ENCODE measurements around the gene FHIT. TPM values are rescaled to one million over a fixed set of nuclear protein-coding genes. Genes with fewer than 3 reads are reported as not detected.

Gene FHIT
- total RNA-seq, 1 donor from 2014 or later = 29.9 TPM

DNA sequence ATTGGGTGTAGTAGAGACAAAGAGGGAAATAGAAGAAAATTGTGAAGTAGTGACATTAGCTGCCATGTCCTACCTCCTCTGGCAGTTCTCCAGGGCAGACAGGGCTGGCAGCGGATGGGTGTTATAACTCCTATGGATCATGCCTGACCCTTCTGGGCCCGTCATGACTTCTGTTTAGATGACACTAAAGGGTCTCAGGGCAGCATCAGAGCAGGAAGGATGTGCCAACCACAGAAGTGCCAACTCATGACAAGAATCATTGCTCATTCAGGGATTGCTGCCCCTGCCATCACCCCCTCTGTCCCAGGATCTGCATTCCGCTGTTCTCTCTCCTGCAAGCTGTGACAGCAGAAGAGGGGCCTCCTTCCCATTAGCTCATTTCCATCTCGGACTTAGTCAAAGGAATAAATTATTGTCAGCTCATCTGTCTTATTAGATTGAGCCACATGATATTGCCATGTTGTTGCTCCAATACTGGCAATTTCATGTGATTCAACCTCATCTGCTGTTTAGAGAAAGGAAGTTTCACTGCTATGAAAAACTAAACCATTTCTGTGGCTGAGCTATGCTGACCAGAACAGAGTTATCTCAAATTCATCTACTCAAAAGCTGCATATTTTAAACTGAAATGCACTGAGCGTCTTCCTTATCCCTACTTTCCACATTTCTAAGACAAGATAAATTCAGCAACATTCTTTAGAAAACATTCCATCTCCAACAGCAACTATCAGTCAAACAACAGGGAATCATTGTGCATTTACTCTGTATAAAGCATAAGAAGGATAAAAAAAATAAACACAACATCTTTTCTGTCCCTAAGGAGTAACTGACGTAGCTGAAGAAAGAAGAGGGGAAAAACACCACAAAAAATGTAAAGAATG lies 271.6 kb downstream of the FHIT start:
- no peak overlapping the region for H3K4me3 Mint-ChIP-seq (ENCODE audit: low read depth)
- H3K9me3 Mint-ChIP-seq = no peaks in the 10 kb centered on the region
- DNase-seq (ENCODE audit: low spot score) = no peak
- no peak overlapping the region for H3K27ac Mint-ChIP-seq
- intact Hi-C loops (cut with micrococcal nuclease) = no loop called here
- H3K27me3 Mint-ChIP-seq (ENCODE audit: low read depth) = no peaks in the 10 kb centered on the region
- H3K36me3 Mint-ChIP-seq (ENCODE audit: low read depth) = no peaks in the 10 kb centered on the region
- H3K4me1 Mint-ChIP-seq (ENCODE audit: low read depth) = peaks cover 8% of the 10 kb centered on the region

DNA sequence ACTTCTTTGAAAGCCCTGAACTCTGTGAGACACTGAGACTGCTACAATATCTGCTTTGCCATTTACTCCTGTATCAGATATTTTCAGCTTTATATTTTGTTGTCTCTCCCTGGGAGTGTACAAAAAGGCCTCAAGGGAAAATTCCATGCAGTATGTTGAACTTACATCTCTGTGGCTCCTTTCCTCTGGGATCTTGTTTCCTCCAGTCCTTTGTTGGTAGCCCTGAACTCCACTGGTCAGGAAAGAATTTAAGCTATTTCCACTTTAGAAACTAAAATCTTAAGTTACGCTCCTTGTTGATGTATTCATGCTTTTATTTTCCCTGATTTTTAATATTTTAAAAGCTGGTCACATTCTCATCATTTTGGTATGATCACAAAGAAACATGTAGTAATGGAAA lies 277.9 kb downstream of the FHIT start:
- Mint-ChIP-seq H3K27me3 (ENCODE audit: low read depth) (no peaks in the 10 kb centered on the region), H3K9me3 (peaks cover 12% of the 10 kb centered on the region), H3K36me3 (ENCODE audit: low read depth) (no peaks in the 10 kb centered on the region), H3K4me1 (ENCODE audit: low read depth) (no peaks in the 10 kb centered on the region), H3K4me3 (ENCODE audit: low read depth) (no peak overlapping the region), H3K27ac (no peak overlapping the region)
- intact Hi-C loops (cut with micrococcal nuclease) = no loop called here
- DNase-seq (ENCODE audit: low spot score) = no peak

GRCh38 chr3:60972599-60972998 lies 278.7 kb downstream of the FHIT start:
- Mint-ChIP-seq H3K4me1 (ENCODE audit: low read depth) (no peaks in the 10 kb centered on the region), H3K9me3 (peaks cover 12% of the 10 kb centered on the region)

GRCh38 chr3:60970850-60971249 lies 280.4 kb downstream of the FHIT start:
- Mint-ChIP-seq H3K4me3 (ENCODE audit: low read depth) (no peak overlapping the region), H3K9me3 (peaks cover 15% of the 10 kb centered on the region), H3K36me3 (ENCODE audit: low read depth) (no peaks in the 10 kb centered on the region), H3K27me3 (ENCODE audit: low read depth) (no peaks in the 10 kb centered on the region), H3K27ac (no peak overlapping the region), H3K4me1 (ENCODE audit: low read depth) (no peaks in the 10 kb centered on the region)
- intact Hi-C loops (cut with micrococcal nuclease) = no loop called here
- DNase-seq (ENCODE audit: low spot score) = no peak

More at GRCh38 chr3:60972599-60972998, 278.7 kb downstream of the FHIT start:
- Mint-ChIP-seq H3K4me3 (ENCODE audit: low read depth) (no peak overlapping the region), H3K27me3 (ENCODE audit: low read depth) (no peaks in the 10 kb centered on the region), H3K36me3 (ENCODE audit: low read depth) (no peaks in the 10 kb centered on the region), H3K27ac (no peak overlapping the region)
- intact Hi-C loops (cut with micrococcal nuclease) = no loop called here
- no peak for DNase-seq (ENCODE audit: low spot score)

GRCh38 chr3:60967141-60967540 lies 284.1 kb downstream of the FHIT start:
- H3K4me1 Mint-ChIP-seq (ENCODE audit: low read depth) = no peaks in the 10 kb centered on the region
- no peak overlapping the region for H3K4me3 Mint-ChIP-seq (ENCODE audit: low read depth)
- H3K27ac Mint-ChIP-seq = no peak overlapping the region
- H3K36me3 Mint-ChIP-seq (ENCODE audit: low read depth) = no peaks in the 10 kb centered on the region
- H3K9me3 Mint-ChIP-seq = peaks cover 18% of the 10 kb centered on the region
- no peaks in the 10 kb centered on the region for H3K27me3 Mint-ChIP-seq (ENCODE audit: low read depth)
- DNase-seq (ENCODE audit: low spot score) = no peak
- intact Hi-C loops (cut with micrococcal nuclease) = no loop called here

GRCh38 chr3:60957541-60957940 lies 293.7 kb downstream of the FHIT start:
- Mint-ChIP-seq H3K4me1 (ENCODE audit: low read depth) (no peaks in the 10 kb centered on the region), H3K27ac (no peak overlapping the region), H3K27me3 (ENCODE audit: low read depth) (no peaks in the 10 kb centered on the region)

GRCh38 chr3:60956729-60957128 lies 294.5 kb downstream of the FHIT start:
- DNase-seq (ENCODE audit: low spot score) = no peak
- Mint-ChIP-seq H3K9me3 (peaks cover 25% of the 10 kb centered on the region), H3K36me3 (ENCODE audit: low read depth) (no peaks in the 10 kb centered on the region), H3K27ac (no peak overlapping the region), H3K4me3 (ENCODE audit: low read depth) (no peak overlapping the region), H3K27me3 (ENCODE audit: low read depth) (no peaks in the 10 kb centered on the region), H3K4me1 (ENCODE audit: low read depth) (no peaks in the 10 kb centered on the region)
- intact Hi-C loops (cut with micrococcal nuclease) = no loop called here

More at GRCh38 chr3:60957541-60957940, 293.7 kb downstream of the FHIT start:
- DNase-seq (ENCODE audit: low spot score) = no peak
- Mint-ChIP-seq H3K36me3 (ENCODE audit: low read depth) (no peaks in the 10 kb centered on the region), H3K4me3 (ENCODE audit: low read depth) (no peak overlapping the region), H3K9me3 (peaks cover 32% of the 10 kb centered on the region)
- intact Hi-C loops (cut with micrococcal nuclease) = no loop called here

DNA sequence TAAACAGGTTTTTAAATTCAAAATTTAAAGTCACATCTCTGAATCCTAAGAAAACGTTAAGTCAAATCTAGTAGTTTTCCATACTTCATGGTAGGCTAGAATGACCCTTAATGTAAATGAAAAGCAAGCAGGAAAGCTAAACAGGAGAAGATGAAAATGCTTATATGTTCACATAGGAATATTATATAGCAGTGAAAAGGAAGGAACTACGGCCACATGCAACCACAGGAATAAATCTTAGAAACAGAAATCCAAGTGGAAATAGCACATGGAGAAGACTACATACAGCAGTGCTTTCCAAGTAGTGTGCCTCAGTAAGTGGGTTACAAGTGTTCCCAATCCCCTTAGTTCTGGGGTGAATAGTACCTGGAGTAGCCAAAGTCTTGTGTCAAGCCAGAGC lies 296.2 kb downstream of the FHIT start:
- no peak overlapping the region for H3K4me3 Mint-ChIP-seq (ENCODE audit: low read depth)
- no peak for DNase-seq (ENCODE audit: low spot score)
- H3K27ac Mint-ChIP-seq = no peak overlapping the region
- H3K4me1 Mint-ChIP-seq (ENCODE audit: low read depth) = no peaks in the 10 kb centered on the region
- H3K36me3 Mint-ChIP-seq (ENCODE audit: low read depth) = no peaks in the 10 kb centered on the region
- H3K27me3 Mint-ChIP-seq (ENCODE audit: low read depth) = no peaks in the 10 kb centered on the region
- intact Hi-C loops (cut with micrococcal nuclease) = no loop called here
- H3K9me3 Mint-ChIP-seq = peaks cover 18% of the 10 kb centered on the region

GRCh38 chr3:60954048-60954447 lies 297.2 kb downstream of the FHIT start:
- Mint-ChIP-seq H3K4me3 (ENCODE audit: low read depth) (no peak overlapping the region), H3K4me1 (ENCODE audit: low read depth) (no peaks in the 10 kb centered on the region), H3K27me3 (ENCODE audit: low read depth) (no peaks in the 10 kb centered on the region), H3K27ac (no peak overlapping the region), H3K36me3 (ENCODE audit: low read depth) (no peaks in the 10 kb centered on the region), H3K9me3 (peaks cover 14% of the 10 kb centered on the region)
- DNase-seq (ENCODE audit: low spot score) = no peak
- intact Hi-C loops (cut with micrococcal nuclease) = no loop called here

- H3K4me3 Mint-ChIP-seq (ENCODE audit: low read depth) = no peak overlapping the region
- DNase-seq (ENCODE audit: low spot score) = no peak
- no peaks in the 10 kb centered on the region for H3K4me1 Mint-ChIP-seq (ENCODE audit: low read depth)
- no peaks in the 10 kb centered on the region for H3K27me3 Mint-ChIP-seq (ENCODE audit: low read depth)
- H3K27ac Mint-ChIP-seq = no peak overlapping the region
- peaks cover 14% of the 10 kb centered on the region for H3K9me3 Mint-ChIP-seq
- intact Hi-C loops (cut with micrococcal nuclease) = no loop called here
- no peaks in the 10 kb centered on the region for H3K36me3 Mint-ChIP-seq (ENCODE audit: low read depth)
Measured at GRCh38 chr3:60953351-60953750, 297.9 kb downstream of the FHIT start.

GRCh38 chr3:60952055-60952454 lies 299.2 kb downstream of the FHIT start:
- Mint-ChIP-seq H3K27ac (no peak overlapping the region), H3K27me3 (ENCODE audit: low read depth) (no peaks in the 10 kb centered on the region), H3K4me3 (ENCODE audit: low read depth) (no peak overlapping the region), H3K4me1 (ENCODE audit: low read depth) (no peaks in the 10 kb centered on the region), H3K9me3 (peaks cover 14% of the 10 kb centered on the region), H3K36me3 (ENCODE audit: low read depth) (no peaks in the 10 kb centered on the region)
- intact Hi-C loops (cut with micrococcal nuclease) = no loop called here
- DNase-seq (ENCODE audit: low spot score) = no peak

GRCh38 chr3:60949146-60949545 lies 302.1 kb downstream of the FHIT start:
- Mint-ChIP-seq H3K4me1 (ENCODE audit: low read depth) (no peaks in the 10 kb centered on the region), H3K27ac (no peak overlapping the region), H3K4me3 (ENCODE audit: low read depth) (no peak overlapping the region), H3K9me3 (peaks cover under 1% of the 10 kb centered on the region), H3K27me3 (ENCODE audit: low read depth) (no peaks in the 10 kb centered on the region), H3K36me3 (ENCODE audit: low read depth) (no peaks in the 10 kb centered on the region)
- intact Hi-C loops (cut with micrococcal nuclease) = no loop called here
- no peak for DNase-seq (ENCODE audit: low spot score)

- intact Hi-C loops (cut with micrococcal nuclease) = no loop called here
- H3K27me3 Mint-ChIP-seq (ENCODE audit: low read depth) = no peaks in the 10 kb centered on the region
- H3K36me3 Mint-ChIP-seq (ENCODE audit: low read depth) = no peaks in the 10 kb centered on the region
- no peaks in the 10 kb centered on the region for H3K9me3 Mint-ChIP-seq
- no peak for DNase-seq (ENCODE audit: low spot score)
- H3K4me1 Mint-ChIP-seq (ENCODE audit: low read depth) = no peaks in the 10 kb centered on the region
- H3K27ac Mint-ChIP-seq = no peak overlapping the region
- H3K4me3 Mint-ChIP-seq (ENCODE audit: low read depth) = no peak overlapping the region
Measured at GRCh38 chr3:60948488-60948887, 302.8 kb downstream of the FHIT start.
